MM.1S (cell line): ENCODE results near the gene NSD2.

ENCODE experiments used
- CTCF ChIP-seq: fragments of 300-600 bp; sonication (generic); IDR thresholded peaks from 2 replicates; pipeline ENCODE4 v1.5.1; 2016; ENCODE audit warnings: antibody characterized with exemption, low read length, mixed read lengths
- EZH2 ChIP-seq: fragments of 300-600 bp; sonication (generic); optimal IDR thresholded peaks from 2 replicates; pipeline ENCODE3; 2017; ENCODE audit warnings: low read depth, mild to moderate bottlenecking, antibody characterized with exemption, low read length, mixed read lengths
- EZH2phosphoT487 ChIP-seq: fragments of 300-600 bp; sonication (generic); IDR thresholded peaks from 2 replicates; pipeline ENCODE4 v1.6.1; 2018; ENCODE audit warnings: antibody characterized with exemption, low read length

- no peak for TF ChIP-seq CTCF
- TF ChIP-seq EZH2phosphoT487, result no peak
- TF ChIP-seq EZH2, result no peak
Measured at GRCh38 chr4:1927675-1928074, 56.5 kb downstream of the NSD2 start.
